CD4-positive, alpha-beta T cell treated with Interleukin-10 for 1 hour (primary cell): ENCODE data around the gene CHMP4B.

Source experiments
- DNase-seq: peaks from one replicate; pipeline ENCODE4 v3.0.0-alpha.2; 2020

Gene CHMP4B

DNA sequence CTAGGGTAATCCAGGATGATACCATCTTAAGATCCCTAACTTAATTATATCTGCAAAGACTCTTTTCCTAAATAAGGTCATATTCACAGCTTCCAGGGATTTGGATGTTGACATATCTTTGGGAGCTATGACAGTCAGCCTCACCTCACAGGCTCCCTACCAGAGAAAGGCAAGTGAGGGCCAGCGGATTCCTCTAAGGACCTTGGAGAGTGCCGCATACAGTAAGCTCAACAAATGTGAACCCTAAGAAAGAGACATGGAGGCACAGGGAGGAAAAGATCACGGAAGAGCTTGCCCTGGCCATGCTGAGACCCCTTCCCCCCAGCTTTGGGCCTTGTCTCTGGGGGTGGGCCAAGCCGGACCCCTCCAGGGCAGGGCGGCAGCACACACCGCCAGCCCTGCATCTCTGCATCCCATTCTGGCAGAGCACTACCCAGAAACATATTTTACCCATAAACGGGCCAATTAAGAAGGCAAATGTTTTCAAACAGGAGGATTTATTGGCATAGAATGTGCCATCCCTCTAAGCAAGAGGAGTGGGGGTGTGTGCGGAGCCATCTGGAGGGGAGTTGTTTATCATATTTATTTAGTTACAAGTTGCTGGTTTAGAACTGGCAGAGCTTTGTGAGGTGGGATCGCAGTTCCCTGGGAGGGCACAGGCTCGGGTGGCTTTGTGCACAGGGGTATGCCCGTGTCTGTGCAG is 55.4 kb downstream of the CHMP4B start:
- DNase-seq = no peak

DNA sequence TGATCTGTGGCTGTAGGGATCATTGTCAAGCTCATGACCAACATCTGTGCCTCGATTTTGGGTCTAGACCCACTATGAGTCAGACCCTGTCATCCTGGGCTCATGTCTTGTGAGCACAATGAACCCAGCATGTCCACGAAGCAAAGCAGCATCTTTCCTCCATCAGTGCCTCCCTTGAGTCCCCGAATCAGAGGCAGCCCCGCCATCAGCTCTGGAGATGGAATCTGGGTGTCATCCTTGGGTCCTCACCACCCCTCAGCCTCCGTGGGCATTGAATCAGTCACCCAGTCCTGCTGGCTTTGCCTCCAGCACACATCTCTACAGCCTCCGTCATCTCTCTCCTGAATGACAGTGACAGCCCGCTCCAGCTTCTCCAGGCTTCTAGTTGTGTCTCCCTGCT is 56.9 kb downstream of the CHMP4B start:
- no peak for DNase-seq

DNA sequence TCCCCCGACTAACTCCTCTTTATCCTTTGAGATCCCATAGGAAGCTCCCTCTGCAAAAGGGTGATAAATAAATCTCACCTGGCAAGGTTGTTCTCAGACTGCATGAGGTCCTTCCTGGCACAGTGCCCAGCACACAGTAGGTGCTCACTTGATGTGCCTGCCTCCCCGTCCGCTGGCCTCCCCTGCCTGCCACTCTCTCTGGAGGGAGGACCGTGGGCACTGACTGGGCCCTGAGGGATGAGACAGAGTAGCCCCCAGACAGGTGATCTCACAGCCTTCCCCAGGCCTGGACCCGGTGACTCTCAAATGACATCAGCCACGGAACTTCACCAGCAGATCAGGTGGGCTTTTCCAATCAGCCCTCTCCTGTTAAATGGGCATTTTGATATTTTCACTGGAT is 57.4 kb downstream of the CHMP4B start:
- DNase-seq = no peak

DNA sequence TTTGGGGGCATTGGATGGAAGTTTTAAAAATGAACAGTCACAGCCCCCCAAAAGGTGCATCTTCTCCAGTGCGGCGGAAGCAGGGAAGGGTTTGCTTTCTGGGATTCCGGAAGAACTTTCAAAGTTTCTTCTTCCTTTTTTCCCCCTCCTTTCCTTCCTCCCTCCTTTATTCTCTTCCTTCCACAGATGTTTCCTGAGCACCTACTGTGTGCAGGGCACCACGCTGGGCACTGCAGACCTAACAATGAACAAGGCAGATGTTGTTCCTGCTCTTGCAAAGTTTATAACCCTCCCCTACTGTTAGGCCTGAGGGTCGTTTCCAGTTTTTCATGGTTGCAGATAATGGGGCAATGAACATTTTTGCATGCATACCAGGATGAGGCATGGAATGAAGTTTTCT is 58.1 kb downstream of the CHMP4B start:
- no peak for DNase-seq

GRCh38 chr20:33871362-33871761 is 60.2 kb downstream of the CHMP4B start:
- DNase-seq = no peak

GRCh38 chr20:33874129-33874528 is 63.0 kb downstream of the CHMP4B start:
- no peak for DNase-seq

GRCh38 chr20:33875055-33875454 is 63.9 kb downstream of the CHMP4B start:
- DNase-seq = no peak

DNA sequence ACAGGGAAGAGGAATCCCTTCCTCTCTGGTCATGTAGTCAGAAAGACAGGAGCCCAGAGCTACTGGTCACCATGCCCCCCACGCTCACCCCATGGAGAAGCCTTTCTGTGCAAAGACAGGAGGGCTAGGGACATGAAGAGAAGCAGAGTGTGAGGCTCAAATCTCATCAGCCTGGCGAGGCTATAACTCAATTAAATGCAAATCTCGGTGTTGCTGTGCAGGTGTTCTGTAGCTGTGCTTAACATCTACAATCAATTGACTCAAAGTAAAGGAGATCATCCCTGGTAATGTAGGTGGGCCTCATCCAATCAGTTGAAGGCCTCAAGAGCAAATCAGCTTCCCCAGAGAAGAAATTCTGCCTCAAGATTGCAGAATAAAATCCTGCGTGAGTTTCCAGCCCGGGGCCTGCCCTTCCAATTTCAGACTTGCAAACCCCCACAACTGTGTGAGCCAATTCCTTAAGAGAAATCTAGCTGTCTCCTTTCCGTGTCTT is 64.4 kb downstream of the CHMP4B start:
- DNase-seq = no peak

DNA sequence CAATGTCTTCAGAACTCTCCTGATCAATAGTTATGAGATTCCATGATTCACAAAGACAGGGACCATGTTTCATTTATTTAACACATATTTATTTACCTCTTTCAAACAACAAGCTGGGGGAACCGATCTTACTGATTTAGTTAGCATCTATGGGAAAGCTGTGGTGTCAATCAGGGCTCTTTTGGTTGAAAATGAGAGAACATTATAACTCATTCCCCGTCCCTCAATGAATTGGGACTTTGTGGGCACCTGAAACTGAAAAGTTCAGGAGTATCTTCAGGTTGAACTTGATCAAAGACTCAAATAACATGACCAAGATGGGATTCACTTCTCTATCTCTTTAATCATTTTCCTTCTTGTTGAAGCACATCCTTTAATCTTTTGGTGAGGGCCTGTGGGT is 67.4 kb downstream of the CHMP4B start:
- DNase-seq = no peak

DNA sequence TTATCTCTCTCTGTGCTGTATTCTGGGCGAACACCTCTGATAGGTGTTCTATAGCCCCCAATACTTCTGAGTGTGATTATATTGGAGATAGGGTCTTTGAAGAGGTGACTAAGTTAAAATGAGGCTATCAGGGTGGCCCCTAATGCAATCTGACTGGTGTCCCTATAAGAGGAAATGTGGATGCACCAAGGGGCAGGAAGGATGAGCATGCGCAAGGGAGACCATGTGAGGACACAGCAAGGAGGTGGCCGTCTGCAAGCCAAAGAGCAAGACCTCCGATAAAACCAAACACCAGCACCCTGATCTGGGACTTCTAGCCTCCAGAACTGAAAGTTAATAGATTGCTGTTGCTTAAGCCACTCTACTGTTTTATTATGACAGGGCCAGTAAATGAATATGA is 69.2 kb downstream of the CHMP4B start:
- DNase-seq = no peak

GRCh38 chr20:33881989-33882388 is 70.8 kb downstream of the CHMP4B start:
- no peak for DNase-seq

GRCh38 chr20:33882481-33882880 is 71.3 kb downstream of the CHMP4B start:
- no peak for DNase-seq

GRCh38 chr20:33883164-33883563 is 72.0 kb downstream of the CHMP4B start:
- no peak for DNase-seq

DNA sequence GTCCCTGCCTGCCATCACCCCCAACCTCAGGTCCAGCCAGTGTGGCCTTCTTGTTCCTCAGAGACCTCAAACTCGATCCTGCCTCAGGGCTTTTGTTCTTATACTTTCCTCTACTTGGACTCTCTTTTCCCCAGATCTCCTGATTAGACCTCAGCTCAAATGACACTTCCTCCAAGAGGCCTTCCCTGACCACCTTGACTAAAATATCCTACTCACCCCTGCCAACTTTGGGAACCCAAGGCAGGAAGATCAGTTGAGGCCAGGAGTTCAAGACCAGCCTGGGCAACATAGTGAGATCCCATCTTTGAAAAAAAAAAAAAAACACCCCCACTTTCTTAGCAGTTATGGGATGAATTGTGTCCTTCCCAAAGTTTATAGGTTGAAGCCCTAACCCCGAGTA is 73.5 kb downstream of the CHMP4B start:
- DNase-seq = no peak

DNA sequence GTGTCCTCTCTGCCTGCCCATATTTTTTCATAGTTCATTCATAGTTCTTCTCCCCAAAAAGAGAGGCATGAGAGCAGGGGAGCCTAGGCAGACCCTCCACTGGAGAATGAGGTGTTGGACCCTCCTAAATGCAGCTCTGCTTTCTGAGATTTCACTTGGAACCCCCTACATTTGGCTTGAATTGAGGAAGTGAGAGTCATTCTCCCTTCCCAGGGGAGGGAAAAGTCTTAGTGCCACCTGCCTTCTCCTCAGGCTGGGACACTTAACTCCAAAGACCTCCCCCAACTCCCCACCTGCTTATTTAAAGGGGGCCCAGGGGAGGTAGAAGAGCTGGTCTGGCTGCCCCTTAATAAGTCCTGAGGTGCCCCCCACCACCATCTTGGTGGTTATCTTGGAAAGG is 78.2 kb downstream of the CHMP4B start:
- no peak for DNase-seq

GRCh38 chr20:33890557-33890956 is 79.4 kb downstream of the CHMP4B start:
- no peak for DNase-seq

DNA sequence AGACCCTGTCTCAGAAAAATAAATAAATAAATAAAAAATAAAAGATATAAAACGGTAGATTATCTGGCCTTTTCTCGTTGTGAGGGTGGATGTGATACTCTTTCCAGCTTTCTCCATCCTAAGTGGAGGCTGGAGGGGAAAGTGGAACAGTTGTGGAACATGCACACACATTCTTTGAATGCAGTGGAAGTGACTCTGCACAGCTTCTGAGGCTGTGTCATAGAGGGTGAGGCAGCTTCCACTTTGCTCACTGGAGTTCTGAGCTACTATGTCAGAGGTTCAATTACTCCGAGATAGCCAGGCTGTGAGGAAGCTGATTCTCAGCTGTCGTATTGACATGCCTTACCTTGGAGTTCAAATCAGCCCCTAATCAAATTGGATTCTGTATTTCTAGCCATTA is 82.2 kb downstream of the CHMP4B start:
- no peak for DNase-seq

DNA sequence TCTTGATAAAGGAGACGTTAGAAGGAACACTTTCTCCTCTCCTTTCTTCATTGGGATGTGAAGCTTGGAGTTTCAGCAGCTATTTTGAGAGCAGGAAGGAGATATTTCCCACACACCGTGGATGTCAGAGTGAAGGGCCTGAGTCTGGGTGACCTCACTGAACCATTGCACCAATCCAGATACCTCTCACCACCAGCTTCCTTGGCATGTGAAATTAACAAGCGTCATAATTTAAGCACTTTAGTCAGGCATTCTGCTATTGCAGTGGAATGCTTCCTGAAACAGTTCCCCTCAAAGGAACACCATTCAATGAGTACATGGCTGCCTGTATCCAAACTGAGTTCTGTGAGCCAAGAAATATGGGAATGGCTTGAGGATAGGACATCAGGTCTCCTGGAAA is 83.7 kb downstream of the CHMP4B start:
- no peak for DNase-seq

- DNase-seq = no peak
Measured at GRCh38 chr20:33896509-33896908, 85.4 kb downstream of the CHMP4B start.

DNA sequence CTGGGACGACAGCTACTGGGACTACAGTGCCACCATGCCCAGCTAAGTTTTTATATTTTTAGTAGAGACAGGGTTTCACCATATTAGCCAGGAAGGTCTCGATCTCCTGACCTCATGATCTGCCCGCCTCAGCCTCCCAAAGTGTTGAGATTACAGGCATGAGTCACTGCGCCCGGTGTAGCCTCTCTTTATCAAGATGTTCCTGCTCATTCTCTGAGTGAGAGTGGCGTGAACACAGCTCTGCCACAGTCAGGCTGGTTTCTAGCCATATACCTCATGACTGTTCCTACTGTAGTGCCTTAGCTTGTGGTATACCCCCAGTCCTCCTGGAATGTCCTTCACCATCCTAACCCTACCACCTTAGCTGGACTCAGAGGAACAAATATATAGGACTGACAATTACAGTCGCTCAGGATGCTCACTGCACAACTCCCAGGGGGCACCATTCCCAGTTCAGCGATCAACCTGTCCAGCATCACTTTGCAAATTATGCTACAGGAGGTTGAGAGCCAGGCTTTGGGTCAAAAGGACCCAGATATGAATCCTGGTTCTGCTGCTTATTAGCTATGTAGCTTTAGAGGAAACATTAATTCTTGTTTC is 86.3 kb downstream of the CHMP4B start:
- no peak for DNase-seq

- DNase-seq = no peak
Measured at GRCh38 chr20:33899106-33899505, 88.0 kb downstream of the CHMP4B start.

DNA sequence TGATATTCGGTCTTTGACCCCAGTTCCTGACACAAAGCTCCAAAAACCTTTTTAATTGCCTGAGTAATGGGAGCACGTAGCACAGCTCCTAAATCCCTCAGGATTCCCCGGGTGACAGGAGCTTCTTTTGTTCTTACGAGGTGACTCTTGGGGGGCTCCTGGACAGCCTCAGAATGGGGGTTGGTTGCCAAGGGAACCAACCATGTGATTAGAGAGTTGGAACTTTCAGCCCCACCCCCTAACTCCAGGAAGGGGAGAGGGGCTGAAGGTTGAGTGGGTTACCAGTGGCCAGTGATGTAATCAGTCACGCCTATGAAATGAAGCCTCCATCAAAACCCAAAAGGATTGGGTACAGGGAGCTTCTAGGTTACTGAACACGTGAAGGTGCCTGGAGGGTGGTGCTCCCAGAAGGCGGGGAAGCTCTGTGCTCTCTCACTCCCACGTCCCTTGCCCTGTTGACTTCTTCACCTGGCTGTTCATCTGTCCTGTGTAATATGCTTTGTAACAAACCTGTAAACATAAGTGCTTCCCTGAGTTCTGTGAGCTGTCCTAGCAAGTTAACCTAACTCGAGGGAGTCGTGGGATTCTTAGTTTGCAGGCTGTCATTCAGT is 89.5 kb downstream of the CHMP4B start:
- no peak for DNase-seq

GRCh38 chr20:33901132-33901523 is 90.0 kb downstream of the CHMP4B start:
- DNase-seq = no peak

DNA sequence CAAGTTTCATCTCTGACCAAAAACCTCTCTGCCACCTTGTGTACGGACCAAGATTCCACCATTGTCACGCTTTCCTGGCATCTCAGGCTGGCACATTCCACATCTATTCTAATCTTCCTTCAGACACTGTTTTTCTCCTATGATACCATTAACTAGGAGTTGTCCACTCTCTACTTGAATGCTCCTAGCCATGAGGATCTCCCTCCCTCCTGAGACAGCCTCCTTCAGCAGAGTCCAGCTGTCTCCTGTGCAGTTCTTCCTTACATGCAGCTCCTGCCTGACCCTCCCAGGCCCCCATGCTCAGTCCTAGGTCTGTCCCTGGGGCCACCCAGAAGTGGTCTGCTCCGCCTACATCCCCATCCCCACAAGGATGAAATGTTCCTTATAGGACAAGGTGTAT is 90.9 kb downstream of the CHMP4B start:
- no peak for DNase-seq
